NCI-H2196 (cell line): ENCODE measurements around the gene SLC25A51.
"Not testable (repeated sequence)": the region's sequence is repeated elsewhere in the genome, so short reads cannot be mapped to it uniquely, and the experiment has no call there.

ENCODE experiments used
- DNase-seq: peaks from one replicate; lab custom pipeline; 2025; ENCODE audit not compliant: unreplicated experiment; lab: John Stamatoyannopoulos, UW

The SLC25A51 gene

GRCh38 chr9:37920471-37921167, 16.7 kb upstream of the SLC25A51 start:
- peak; percentile 19 for DNase-seq

DNA sequence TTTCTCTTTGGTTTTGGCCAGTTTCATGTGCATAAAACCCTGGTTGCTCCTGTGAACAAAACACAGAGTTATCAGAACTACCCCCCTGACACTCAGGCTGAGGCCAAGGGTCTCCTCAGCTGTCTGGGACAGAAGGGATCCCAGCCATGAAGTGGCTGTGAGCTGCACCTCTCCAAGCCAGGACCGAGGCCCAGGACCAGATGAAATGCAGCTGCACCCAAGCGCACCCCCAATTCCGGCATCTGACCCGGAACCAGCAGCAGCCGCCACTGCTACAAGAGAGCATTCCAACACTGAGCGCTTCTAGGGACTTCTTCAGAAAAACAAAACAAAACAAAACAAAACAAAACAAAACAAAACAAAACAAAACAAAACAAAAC, 16.0 kb upstream of the SLC25A51 start:
- DNase-seq, result no peak

- DNase-seq, result no peak
Observed at GRCh38 chr9:37919246-37919955, 15.5 kb upstream of the SLC25A51 start.

DNA sequence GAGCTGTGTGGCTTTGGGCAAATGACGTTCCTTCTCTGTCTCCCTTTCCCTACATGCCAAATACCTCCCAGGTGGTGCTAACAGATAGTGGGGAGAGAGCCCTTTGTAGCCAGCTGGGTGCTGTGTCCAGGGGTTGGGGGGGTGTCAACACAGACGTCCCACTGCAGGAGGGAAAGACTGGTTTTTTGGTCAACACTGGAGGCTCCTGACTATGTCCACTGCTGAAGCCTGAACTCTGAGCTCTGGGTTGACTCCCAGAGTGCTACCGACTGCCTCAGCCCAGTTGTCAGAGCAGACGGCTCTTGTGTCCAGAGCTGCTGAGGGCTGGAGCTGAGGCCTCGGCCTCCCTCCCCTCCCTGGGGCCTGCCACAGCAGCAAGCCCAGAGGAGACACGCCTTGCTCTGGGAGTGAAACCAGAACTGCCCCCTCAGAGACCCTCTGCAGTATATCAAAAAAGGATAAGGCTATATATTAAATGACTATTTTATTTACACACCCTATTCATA, 14.8 kb upstream of the SLC25A51 start:
- no peak for DNase-seq

DNA sequence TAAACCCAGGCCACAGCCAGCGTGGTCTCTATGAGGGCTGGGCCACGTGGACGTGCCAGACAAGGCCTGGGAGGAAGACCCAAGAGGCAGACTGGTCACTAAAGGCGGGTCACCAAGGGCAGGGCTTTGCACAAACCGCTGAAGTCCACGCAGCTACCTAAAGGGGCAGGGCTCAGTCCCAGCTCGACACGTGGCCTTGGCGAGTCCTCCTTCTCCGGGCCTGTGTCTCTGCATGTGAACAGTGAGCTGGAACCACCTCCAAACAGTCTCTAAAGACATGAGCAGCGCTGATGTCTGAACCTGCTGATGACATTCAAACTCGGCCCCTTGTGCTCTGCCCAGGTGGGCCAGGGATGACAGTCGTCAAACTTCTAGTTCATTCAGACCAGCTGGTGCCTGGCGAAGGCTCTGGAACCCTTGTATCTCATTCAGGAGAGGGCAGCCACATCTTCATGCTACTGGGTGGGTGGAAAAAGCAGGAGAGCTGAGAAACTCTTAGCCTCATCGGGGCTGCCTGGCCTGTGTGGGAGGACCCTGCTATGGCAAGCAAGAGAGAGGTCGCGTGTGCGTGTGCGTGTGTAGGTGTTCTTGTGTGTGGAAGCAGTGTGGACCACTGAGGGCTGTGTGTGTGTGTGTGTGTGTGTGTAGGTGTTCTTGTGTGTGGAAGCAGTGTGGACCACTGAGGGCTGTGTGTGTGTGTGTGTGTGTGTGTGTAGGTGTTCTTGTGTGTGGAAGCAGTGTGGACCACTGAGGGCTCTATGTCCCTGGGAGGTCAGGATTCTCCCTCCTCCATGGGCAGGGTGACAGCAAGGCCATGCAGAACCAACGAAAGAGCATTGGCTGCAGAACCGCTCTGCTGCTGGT, 14.1 kb upstream of the SLC25A51 start:
- DNase-seq, result no peak

- no peak for DNase-seq
Observed at GRCh38 chr9:37917313-37917731, 13.4 kb upstream of the SLC25A51 start.

GRCh38 chr9:37916471-37917312, 12.8 kb upstream of the SLC25A51 start:
- DNase-seq, result no peak

- no peak for DNase-seq
Observed at GRCh38 chr9:37915911-37916470, 12.1 kb upstream of the SLC25A51 start.

- DNase-seq, result no peak
Observed at GRCh38 chr9:37914701-37915358, 10.9 kb upstream of the SLC25A51 start.

DNA sequence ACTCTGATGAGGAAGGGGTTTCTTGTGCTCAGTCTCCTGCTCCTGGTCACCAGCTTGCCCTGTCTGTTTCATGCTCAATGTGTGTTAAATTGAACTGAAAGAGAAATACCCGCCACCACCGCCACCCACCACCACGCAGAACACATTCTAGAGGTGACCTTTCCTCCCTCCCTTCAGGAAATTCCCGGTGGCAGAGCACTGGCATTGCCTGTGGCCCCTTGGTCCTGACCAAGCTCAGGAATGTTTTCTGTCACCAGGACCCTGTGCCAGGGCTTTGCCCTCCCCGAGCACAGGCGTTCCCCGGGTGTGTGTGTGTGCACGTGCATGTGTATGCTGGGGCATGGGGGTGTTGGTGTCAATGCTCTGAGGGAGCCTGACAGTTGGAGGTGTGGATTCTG, 10.2 kb upstream of the SLC25A51 start:
- DNase-seq, result no peak

DNA sequence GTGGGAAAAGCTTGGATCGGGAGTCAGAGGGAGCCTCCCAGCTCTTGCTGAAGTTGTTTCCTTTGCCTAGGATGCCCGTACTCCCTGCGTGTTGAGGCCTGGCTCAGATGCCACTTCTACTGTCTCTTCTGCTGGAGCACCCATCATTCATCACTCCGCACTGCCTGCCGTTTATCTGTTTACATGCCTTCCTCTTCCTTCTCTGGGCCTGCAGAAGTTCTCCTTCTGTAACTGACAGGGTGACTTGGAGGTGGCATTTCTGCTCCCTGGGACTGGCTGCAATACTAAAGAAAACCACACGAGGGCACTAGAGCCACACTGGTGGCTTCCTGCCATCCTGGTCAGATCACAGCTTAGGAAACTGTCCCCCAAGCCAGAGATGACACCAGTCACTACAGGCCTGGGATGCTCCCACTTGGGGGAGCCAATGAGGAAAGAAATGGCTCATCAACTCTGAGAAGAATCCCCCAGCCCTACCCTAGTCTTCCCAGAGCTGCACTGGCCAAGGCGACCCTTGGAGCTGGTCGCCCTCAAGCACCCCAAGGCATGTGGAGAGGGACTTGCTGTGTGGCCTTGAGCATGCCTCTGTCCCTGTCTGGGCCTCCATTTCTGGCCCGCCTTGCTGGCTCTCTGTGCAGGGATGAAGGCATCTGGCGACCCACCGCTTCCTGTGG, 9.7 kb upstream of the SLC25A51 start:
- peak; percentile 82 for DNase-seq

- no peak for DNase-seq
Observed at GRCh38 chr9:37911271-37911681, 7.3 kb upstream of the SLC25A51 start.

- DNase-seq, result no peak
Observed at GRCh38 chr9:37910271-37910670, 6.3 kb upstream of the SLC25A51 start.

DNA sequence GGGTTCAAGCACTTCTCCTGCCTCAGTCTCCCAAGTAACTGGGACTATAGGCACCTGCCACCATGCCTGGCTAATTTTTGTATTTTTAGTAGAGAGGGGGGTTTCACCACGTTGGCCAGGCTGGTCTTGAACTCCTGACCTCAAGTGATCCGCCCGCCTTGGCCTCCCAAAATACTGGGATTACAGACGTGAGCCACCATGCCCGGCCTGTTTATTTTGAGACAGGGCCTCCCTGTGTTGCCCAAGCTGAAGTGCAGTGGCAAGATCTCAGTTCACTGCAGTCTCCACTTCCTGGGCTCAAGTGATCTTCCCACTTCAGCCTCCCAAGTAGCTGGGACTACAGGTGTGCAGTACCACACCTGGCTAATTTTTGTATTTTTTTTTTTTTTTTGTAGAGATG, 5.9 kb upstream of the SLC25A51 start:
- not testable (repeated sequence) for DNase-seq

DNA sequence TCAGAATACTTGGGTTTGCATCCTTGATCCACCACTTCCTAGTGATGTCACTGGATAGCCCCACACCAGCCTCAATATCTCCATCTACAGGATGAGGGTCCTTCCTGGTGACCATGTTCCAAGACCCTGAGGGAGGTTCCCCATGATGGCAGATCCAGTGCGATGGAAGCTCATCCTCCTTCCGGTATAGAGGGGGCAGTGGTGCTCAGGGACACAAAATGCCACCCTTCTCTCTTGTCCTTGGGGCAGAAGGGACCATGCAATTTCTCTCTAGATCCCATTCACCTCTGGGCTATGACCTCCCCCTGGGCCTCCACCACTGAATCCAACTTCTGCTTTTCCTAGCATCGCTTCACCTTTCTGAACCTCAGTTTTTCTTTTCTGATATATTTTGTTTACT, 5.4 kb upstream of the SLC25A51 start:
- no peak for DNase-seq

- no peak for DNase-seq
Observed at GRCh38 chr9:37908698-37909186, 4.8 kb upstream of the SLC25A51 start.

GRCh38 chr9:37908283-37908682, 4.4 kb upstream of the SLC25A51 start:
- DNase-seq, result no peak

GRCh38 chr9:37906312-37907239, 2.6 kb upstream of the SLC25A51 start:
- DNase-seq, result no peak
